HL-60 (cell line): ENCODE measurements around the gene PLXDC2.

Experiments
- DNase-seq, 2 experiments: peaks; one replicate each; pipeline ENCODE4 v3.0.0-alpha.2; 2010 to 2020; ENCODE audit warnings: low read depth in 1 of 2, low spot score in 1 of 2
- H3K27ac ChIP-seq: fragments of 250-450 bp; sonication (Bioruptor Pico); replicated peaks from 2 replicates; pipeline ENCODE4 v1.5.1; 2020; ENCODE audit warnings: mild to moderate bottlenecking, moderate library complexity
- H3K27me3 ChIP-seq: fragments of 250-450 bp; sonication (Bioruptor Pico); 2 replicates; pipeline ENCODE4 v1.5.1; 2021; ENCODE audit warnings: mild to moderate bottlenecking, moderate library complexity; ENCODE audit not compliant: insufficient read depth, poor library complexity, severe bottlenecking
- H3K4me3 ChIP-seq: replicated peaks from 2 replicates; pipeline ENCODE4 v1.5.1; 2011; ENCODE audit warnings: mild to moderate bottlenecking, control low read depth, low read length; ENCODE audit not compliant: insufficient read depth
- GABPA ChIP-seq: IDR thresholded peaks from 2 replicates; pipeline ENCODE4 v1.6.1; 2012; ENCODE audit warnings: low read depth
- POLR2AphosphoS5 ChIP-seq: IDR thresholded peaks from 2 replicates; pipeline ENCODE4 v1.6.1; 2012; ENCODE audit warnings: low read depth
- SPI1 ChIP-seq: IDR thresholded peaks from 2 replicates; pipeline ENCODE4 v1.6.1; 2012; ENCODE audit warnings: low read depth, mild to moderate bottlenecking, borderline replicate concordance
- TF ChIP-seq, protein P1 (sequence below): IDR thresholded peaks from 2 replicates; pipeline ENCODE4 v1.6.1; 2012; ENCODE audit warnings: low read depth; ENCODE audit not compliant: insufficient replicate concordance
- TF ChIP-seq, protein P2 (sequence below): IDR thresholded peaks from one replicate; pipeline ENCODE4 v1.5.1; 2011; ENCODE audit warnings: low read length, control low read depth, inconsistent platforms; ENCODE audit not compliant: insufficient read depth

The PLXDC2 gene

DNA sequence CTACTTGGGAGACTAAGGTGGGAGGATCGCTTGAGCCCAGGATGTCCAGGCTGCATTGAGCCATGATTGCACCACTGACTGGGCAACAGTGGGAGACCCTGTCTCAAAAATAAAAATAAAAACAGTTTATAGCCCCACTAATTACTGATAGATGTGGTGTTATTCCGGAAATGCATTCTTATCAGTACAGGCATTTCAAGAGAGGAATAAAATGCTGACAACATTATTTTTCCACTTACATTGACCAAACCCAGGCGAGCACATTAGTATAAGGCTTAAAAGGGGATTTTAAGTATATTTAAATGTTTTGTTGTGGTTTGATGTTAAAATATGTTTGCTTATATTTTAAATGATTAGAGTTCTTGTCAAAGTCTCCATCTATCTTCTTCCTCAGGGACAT, 359.5 kb downstream of the PLXDC2 start:
- Histone ChIP-seq H3K27me3 (no peaks in the 10 kb centered on the region), H3K4me3 (no peak overlapping the region), H3K27ac (no peak overlapping the region)
- DNase-seq: no peak
- no peak for TF ChIP-seq SPI1
- TF ChIP-seq, protein P1, sequence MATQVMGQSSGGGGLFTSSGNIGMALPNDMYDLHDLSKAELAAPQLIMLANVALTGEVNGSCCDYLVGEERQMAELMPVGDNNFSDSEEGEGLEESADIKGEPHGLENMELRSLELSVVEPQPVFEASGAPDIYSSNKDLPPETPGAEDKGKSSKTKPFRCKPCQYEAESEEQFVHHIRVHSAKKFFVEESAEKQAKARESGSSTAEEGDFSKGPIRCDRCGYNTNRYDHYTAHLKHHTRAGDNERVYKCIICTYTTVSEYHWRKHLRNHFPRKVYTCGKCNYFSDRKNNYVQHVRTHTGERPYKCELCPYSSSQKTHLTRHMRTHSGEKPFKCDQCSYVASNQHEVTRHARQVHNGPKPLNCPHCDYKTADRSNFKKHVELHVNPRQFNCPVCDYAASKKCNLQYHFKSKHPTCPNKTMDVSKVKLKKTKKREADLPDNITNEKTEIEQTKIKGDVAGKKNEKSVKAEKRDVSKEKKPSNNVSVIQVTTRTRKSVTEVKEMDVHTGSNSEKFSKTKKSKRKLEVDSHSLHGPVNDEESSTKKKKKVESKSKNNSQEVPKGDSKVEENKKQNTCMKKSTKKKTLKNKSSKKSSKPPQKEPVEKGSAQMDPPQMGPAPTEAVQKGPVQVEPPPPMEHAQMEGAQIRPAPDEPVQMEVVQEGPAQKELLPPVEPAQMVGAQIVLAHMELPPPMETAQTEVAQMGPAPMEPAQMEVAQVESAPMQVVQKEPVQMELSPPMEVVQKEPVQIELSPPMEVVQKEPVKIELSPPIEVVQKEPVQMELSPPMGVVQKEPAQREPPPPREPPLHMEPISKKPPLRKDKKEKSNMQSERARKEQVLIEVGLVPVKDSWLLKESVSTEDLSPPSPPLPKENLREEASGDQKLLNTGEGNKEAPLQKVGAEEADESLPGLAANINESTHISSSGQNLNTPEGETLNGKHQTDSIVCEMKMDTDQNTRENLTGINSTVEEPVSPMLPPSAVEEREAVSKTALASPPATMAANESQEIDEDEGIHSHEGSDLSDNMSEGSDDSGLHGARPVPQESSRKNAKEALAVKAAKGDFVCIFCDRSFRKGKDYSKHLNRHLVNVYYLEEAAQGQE: no peak
- TF ChIP-seq GABPA: no peak
- TF ChIP-seq POLR2AphosphoS5: no peak
- TF ChIP-seq, protein P2, sequence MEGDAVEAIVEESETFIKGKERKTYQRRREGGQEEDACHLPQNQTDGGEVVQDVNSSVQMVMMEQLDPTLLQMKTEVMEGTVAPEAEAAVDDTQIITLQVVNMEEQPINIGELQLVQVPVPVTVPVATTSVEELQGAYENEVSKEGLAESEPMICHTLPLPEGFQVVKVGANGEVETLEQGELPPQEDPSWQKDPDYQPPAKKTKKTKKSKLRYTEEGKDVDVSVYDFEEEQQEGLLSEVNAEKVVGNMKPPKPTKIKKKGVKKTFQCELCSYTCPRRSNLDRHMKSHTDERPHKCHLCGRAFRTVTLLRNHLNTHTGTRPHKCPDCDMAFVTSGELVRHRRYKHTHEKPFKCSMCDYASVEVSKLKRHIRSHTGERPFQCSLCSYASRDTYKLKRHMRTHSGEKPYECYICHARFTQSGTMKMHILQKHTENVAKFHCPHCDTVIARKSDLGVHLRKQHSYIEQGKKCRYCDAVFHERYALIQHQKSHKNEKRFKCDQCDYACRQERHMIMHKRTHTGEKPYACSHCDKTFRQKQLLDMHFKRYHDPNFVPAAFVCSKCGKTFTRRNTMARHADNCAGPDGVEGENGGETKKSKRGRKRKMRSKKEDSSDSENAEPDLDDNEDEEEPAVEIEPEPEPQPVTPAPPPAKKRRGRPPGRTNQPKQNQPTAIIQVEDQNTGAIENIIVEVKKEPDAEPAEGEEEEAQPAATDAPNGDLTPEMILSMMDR: no peak

GRCh38 chr10:20180766-20181165, 364.5 kb downstream of the PLXDC2 start:
- Histone ChIP-seq H3K4me3 (no peak overlapping the region), H3K27me3 (no peaks in the 10 kb centered on the region), H3K27ac (no peak overlapping the region)
- DNase-seq: no peak
- TF ChIP-seq GABPA (no peak), POLR2AphosphoS5 (no peak), SPI1 (no peak)
- TF ChIP-seq, protein P2: no peak
- TF ChIP-seq, protein P1: no peak

- H3K4me3 ChIP-seq: no peak overlapping the region
- TF ChIP-seq SPI1 (no peak), POLR2AphosphoS5 (no peak), GABPA (no peak)
- TF ChIP-seq, protein P2: no peak
- TF ChIP-seq, protein P1: no peak
- H3K27me3 ChIP-seq: no peaks in the 10 kb centered on the region
- no peak for DNase-seq
- H3K27ac ChIP-seq: no peak overlapping the region
These were observed 365.2 kb downstream of the PLXDC2 start for GRCh38 chr10:20181434-20181833.
